Superior temporal gyrus (tissue), 1 donor: Measurements from ENCODE around the gene PCNX4.

Source experiments
- DNase-seq: peaks from one replicate; pipeline ENCODE4 v3.0.0-alpha.2; 2016; ENCODE audit errors: extremely low spot score

Gene PCNX4

GRCh38 chr14:60206249-60206670, 114.5 kb downstream of the PCNX4 start:
- no peak for DNase-seq

GRCh38 chr14:60206837-60207533, 115.3 kb downstream of the PCNX4 start:
- no peak for DNase-seq

- DNase-seq = no peak
Observed at GRCh38 chr14:60210703-60211102, 119.0 kb downstream of the PCNX4 start.

GRCh38 chr14:60211153-60211552, 119.4 kb downstream of the PCNX4 start:
- no peak for DNase-seq

GRCh38 chr14:60212503-60213371, 121.0 kb downstream of the PCNX4 start:
- DNase-seq = no peak

GRCh38 chr14:60214003-60214402, 122.3 kb downstream of the PCNX4 start:
- no peak for DNase-seq

GRCh38 chr14:60214415-60215126, 122.8 kb downstream of the PCNX4 start:
- DNase-seq = no peak

- no peak for DNase-seq
Observed at GRCh38 chr14:60215127-60215444, 123.4 kb downstream of the PCNX4 start.

GRCh38 chr14:60215520-60216420, 124.0 kb downstream of the PCNX4 start:
- DNase-seq = no peak

GRCh38 chr14:60217713-60218112, 126.0 kb downstream of the PCNX4 start:
- DNase-seq = no peak
